ENCODE measurements around the gene PTGES.

The PTGES gene

DNA sequence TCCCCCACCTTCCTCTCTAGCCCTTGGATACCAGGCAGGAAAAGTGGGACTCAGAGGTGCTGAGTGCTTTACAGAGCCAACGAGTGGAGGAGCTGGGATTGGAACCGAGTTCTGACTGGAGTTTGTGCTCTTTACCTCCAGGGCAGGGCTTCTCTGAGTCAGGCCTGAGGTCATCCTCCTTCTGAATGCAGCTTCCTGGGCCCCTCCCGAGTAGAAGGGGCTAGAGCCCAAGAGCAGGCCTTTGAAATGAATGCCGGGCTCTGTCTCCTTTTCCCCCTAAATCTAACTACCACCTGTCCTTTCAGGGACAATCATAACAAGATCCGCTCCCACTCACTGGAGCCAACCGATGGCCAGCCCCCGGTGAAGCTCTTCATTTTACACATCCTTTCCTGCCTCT is 12.7 kb downstream of the PTGES start:
- TF ChIP-seq, protein P1, sequence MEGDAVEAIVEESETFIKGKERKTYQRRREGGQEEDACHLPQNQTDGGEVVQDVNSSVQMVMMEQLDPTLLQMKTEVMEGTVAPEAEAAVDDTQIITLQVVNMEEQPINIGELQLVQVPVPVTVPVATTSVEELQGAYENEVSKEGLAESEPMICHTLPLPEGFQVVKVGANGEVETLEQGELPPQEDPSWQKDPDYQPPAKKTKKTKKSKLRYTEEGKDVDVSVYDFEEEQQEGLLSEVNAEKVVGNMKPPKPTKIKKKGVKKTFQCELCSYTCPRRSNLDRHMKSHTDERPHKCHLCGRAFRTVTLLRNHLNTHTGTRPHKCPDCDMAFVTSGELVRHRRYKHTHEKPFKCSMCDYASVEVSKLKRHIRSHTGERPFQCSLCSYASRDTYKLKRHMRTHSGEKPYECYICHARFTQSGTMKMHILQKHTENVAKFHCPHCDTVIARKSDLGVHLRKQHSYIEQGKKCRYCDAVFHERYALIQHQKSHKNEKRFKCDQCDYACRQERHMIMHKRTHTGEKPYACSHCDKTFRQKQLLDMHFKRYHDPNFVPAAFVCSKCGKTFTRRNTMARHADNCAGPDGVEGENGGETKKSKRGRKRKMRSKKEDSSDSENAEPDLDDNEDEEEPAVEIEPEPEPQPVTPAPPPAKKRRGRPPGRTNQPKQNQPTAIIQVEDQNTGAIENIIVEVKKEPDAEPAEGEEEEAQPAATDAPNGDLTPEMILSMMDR (IDR thresholded peaks at IDR 0.05; ENCODE audit: low read depth, low read length, missing control alignments) = no peak
- no peak overlapping the region for H3K4me3 ChIP-seq (ENCODE audit: low read depth, low read length)
- no peak for DNase-seq (ENCODE audit: low read depth)

DNA sequence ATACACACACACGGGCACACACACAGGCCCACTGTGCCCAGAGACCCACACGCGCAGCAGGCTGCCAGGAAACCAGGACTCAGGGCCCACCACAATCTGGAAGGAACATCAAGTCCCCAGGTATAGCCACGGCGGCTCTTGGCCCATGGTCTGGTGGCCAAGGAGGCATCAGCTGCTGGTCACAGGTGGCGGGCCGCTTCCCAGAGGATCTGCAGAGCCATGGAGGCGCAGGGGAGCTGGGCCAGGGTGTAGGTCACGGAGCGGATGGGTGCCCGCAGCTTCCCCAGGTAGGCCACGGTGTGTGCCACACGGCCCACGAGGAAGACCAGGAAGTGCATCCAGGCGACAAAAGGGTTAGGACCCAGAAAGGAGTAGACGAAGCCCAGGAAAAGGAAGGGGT is 13.4 kb downstream of the PTGES start:
- DNase-seq (ENCODE audit: low read depth) = no peak
- TF ChIP-seq, protein P1 (IDR thresholded peaks at IDR 0.05; ENCODE audit: low read depth, low read length, missing control alignments) = no peak
- H3K4me3 ChIP-seq (ENCODE audit: low read depth, low read length) = no peak overlapping the region

DNA sequence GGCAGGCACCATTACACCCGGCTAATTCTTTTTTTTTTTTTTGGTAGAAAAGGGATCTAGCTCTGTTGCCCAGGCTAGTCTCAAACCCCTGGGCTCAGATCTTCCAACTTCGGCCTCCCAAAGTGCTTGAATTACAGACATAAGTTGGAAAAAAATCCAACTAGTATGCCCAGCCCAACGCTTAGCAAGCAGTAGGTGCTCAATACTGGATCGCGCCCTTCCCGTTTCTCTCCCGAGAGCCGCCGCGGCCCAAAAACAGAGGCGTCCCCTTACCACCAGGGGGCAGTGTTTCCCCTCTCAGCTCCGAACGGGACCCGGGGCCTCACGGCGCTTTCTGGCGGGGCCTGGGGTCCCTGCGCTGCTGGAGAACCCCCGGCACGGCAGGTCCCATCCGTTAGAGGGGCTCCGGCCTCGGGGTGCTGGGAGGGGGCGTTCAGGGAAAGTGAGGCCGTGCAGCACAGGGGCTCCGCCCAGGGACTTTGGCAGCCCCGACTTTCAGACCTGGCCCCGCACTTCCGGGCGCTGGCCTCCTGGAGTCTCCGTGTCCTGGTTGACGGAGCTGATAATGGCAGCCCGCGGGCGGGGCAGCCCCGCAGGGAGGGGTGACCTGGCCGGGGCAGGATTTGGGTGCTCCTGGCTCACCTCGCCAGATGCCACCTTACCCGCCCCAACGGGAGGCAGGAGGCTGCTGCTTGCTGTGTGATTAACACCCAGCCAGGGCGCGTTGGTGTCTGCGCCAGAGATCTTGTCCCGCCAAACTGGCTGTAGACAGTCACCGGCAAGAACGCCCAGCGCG is 15.2 kb downstream of the PTGES start:
- peak overlapping the region; percentile 64 for H3K4me3 ChIP-seq (ENCODE audit: low read depth, low read length)
- TF ChIP-seq, protein P1 (IDR thresholded peaks at IDR 0.05; ENCODE audit: low read depth, low read length, missing control alignments) = peak; percentile 85

DNA sequence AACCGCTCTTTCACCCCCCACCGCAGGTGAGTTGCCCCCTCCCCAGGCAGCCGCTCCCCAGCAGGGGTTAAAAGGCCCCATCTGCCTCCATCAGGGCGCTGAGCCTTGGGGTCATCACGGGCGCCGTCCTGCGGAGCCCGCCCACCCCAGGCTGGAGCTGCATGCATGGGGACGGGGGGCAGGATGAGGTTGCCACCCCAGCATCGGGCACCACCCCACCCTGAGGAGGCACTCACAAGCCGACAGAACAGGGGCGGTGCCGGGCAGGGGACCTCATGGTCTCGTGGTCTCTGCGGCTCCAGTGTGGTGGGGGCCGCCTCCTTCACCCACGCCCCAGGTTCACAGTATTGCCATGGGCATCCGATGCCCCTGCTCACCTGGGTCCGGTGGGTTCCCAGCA is 16.5 kb downstream of the PTGES start:
- no peak for DNase-seq (ENCODE audit: low read depth)

More for the DNA sequence above, 15.2 kb downstream of the PTGES start:
- peak; percentile 37 for DNase-seq (ENCODE audit: low read depth)

DNA sequence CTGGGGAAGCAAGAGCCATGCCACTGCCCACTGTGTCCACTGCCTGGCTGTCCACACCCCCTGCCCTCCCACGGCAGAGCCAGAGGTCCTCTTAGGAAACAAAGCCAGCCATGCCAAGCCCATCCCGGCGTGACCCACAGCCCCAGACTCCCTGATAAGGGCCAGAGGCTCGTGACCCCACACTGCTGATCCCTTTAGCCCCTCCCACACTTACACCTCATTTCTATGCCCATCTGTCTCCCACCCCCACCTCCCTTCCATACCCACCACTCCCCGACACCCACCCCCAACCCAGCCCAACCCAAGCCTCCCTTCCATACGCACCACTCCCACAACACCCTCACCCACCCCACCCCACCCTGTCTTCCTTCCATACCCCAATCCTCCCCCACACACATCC is 17.3 kb downstream of the PTGES start:
- H3K4me3 ChIP-seq (ENCODE audit: low read depth, low read length) = no peak overlapping the region
- TF ChIP-seq, protein P1 (IDR thresholded peaks at IDR 0.05; ENCODE audit: low read depth, low read length, missing control alignments) = no peak
- no peak for DNase-seq (ENCODE audit: low read depth)

More for the DNA sequence above, 16.5 kb downstream of the PTGES start:
- TF ChIP-seq, protein P1 (IDR thresholded peaks at IDR 0.05; ENCODE audit: low read depth, low read length, missing control alignments) = no peak
- H3K4me3 ChIP-seq (ENCODE audit: low read depth, low read length) = no peak overlapping the region

DNA sequence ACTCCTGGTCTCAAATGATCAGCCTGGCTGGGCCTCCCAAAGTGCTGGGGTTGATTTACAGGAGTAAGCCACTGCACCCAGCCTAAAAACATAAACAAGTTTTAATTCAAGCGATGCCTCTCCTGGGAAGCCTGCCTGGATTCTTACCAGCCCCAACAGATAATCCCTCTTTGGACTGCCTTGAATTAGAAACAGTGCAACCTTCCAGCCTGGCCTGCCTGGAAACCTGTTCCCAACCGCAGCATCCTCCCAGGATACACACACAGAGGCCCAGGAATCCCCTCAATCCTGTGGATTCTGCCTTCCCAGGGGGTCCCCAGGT is 19.2 kb downstream of the PTGES start:
- no peak overlapping the region for H3K4me3 ChIP-seq (ENCODE audit: low read depth, low read length)
- no peak for DNase-seq (ENCODE audit: low read depth)
- TF ChIP-seq, protein P1 (IDR thresholded peaks at IDR 0.05; ENCODE audit: low read depth, low read length, missing control alignments) = no peak
